AG10803 (cell line): ENCODE measurements around the gene SERPINB5.
A peak's percentile ranks its signal among the peaks of the same experiment; 100 is the strongest.

Experiments
- DNase-seq: peaks from one replicate; pipeline ENCODE4 v3.0.0; 2010; ENCODE audit warnings: low read depth
- H3K4me3 ChIP-seq: 2 replicates; pipeline ENCODE4 v1.5.1; 2011; ENCODE audit warnings: mild to moderate bottlenecking, low read length, control low read depth
- TF ChIP-seq, protein P1 (sequence below): conservative IDR thresholded peaks from 2 replicates; pipeline ENCODE4 v1.5.1; 2011; ENCODE audit warnings: mild to moderate bottlenecking, low read length, control low read depth, inconsistent platforms

The SERPINB5 gene

DNA sequence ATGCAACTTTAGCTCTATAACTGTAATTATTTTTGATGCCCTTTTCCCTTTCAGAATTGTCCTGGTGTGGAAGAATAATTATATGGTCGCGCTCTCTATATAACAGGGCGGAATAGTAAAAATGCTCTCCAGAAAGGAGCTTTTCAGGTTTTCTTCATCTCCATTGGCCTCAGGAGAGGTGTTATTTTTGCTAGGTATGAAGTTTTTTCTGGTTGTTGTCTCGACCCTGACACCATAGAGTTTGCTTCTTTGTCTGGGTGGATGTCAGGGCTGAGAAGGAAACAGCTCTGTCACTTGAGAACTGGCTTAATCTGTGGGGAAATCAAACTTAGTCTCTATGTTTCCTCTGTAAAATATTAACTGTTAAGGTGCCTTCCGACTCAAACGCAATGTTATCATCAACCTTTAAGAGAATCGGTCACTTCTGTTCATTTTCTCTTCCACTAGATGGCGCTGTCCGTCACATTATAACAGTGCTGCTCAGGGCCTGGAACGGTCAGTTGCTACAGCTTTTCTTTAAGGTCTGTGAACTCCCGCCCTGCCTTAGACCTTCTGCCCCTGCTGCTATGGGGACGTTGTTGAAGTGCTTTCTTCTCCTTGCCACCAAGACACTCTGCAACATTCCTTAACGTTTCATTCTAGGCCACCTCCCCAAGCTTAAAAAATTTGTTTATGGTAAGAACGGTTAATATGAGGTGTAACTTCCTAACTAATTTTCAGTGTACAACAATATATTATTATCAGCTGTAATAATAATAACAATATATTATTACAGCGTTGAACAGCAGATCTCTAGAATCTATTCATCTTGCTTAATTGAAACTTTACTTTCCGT lies 41.6 kb downstream of the SERPINB5 start:
- H3K4me3 ChIP-seq: no peak overlapping the region
- TF ChIP-seq, protein P1, sequence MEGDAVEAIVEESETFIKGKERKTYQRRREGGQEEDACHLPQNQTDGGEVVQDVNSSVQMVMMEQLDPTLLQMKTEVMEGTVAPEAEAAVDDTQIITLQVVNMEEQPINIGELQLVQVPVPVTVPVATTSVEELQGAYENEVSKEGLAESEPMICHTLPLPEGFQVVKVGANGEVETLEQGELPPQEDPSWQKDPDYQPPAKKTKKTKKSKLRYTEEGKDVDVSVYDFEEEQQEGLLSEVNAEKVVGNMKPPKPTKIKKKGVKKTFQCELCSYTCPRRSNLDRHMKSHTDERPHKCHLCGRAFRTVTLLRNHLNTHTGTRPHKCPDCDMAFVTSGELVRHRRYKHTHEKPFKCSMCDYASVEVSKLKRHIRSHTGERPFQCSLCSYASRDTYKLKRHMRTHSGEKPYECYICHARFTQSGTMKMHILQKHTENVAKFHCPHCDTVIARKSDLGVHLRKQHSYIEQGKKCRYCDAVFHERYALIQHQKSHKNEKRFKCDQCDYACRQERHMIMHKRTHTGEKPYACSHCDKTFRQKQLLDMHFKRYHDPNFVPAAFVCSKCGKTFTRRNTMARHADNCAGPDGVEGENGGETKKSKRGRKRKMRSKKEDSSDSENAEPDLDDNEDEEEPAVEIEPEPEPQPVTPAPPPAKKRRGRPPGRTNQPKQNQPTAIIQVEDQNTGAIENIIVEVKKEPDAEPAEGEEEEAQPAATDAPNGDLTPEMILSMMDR: peak; percentile 70
- peak; percentile 71 for DNase-seq

DNA sequence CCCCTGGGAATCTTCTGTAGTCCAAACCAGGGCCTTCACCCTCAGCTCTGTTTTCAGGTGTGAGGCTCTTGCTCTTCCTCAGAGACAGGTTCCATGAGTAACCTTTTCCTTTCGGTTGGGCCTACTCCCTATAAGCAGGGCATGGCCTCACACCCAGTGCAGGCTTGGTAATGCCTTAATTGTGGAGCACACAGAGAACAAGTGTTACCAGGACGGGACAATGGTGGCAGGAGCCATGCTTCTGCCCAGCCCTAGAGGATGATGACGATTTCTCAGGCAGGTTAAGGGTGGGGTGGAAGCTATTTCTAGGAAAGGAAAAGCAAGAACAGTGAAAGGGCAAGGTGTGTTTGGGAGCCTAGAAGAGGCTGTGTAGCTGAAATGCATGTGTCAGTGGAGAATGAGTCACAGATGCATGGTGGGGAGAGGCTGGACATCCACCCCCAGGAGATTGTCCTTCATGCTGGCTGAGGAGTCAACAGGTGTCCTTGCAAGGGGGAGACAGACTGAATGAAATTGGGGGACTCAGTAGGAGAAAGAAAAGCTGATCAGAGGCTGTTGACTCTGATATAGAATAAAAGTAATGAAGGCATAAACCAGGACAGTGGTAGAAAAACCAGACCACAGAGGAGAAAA lies 43.4 kb downstream of the SERPINB5 start:
- TF ChIP-seq, protein P1: no peak
- no peak overlapping the region for H3K4me3 ChIP-seq
- no peak for DNase-seq

DNA sequence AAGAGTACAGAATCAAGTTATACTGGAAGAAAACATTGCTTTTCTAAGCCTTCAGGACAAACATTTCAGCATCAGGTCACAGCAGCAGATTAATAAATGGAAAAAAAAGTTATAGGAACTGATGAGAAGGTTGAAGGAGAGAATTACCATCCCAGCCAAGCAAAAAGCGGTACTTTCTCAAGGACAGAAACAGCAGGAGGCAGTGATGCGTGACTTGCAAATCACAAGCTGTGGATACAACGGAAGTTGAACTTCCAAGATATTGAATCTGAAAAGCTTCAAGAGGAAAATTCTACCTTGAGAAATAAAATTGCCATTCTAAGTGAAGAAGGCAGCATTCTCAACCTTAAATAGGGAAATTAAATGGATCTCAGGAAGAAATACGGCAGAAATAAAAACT lies 46.9 kb downstream of the SERPINB5 start:
- DNase-seq: peak; percentile 18
- TF ChIP-seq, protein P1: peak; percentile 22; the same call in 1 of the 2 replicates
- H3K4me3 ChIP-seq: no peak overlapping the region

DNA sequence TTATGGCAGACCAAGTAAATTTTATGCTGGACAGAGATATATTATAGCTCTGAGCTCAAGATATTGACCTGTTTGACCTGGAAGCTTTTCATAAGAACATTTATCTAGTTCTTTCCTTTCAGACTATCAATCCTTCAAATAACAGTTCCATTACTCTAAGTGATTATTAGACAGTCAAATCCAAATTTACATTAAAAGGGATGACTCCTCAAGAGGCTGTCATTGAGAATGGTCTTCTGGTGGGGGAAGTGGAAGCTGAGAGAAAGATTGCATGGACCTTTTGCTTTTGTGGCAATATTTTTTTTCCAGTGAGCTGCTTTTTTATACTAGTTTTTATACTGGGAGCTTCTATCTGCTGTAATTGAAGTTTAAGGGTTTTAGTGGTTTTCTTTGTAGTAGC lies 50.5 kb downstream of the SERPINB5 start:
- DNase-seq: no peak
- TF ChIP-seq, protein P1: no peak
- no peak overlapping the region for H3K4me3 ChIP-seq

DNA sequence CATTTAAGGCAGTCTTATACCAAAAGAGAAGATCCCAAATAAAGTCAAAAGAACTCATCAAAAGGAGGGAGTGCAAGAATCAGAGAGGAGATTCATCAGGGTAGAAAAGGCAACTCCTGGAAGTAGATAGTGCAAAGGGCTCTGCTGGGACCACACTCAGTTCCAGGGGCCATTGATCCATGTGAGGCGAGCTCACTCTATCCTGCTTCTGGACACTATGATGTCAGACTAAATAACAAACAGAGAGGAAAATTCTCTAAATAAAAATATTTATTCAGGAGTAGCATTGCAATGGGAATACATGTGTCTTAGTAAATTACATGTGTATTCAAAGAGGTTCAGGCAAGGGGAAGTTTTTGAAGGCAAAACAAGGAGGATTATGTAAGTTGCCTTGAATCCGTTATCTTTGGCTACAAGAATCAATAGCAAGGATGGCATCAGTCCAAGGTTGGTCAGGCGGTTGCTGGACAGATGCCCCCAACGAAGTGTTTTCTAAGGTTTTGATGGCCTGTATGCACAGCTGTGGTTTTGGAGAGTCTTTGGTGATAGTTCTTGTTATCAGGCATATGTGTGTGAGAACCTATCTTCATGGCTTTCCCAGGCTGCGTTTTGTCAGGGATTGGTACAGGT lies 52.2 kb downstream of the SERPINB5 start:
- TF ChIP-seq, protein P1: no peak
- no peak for DNase-seq

DNA sequence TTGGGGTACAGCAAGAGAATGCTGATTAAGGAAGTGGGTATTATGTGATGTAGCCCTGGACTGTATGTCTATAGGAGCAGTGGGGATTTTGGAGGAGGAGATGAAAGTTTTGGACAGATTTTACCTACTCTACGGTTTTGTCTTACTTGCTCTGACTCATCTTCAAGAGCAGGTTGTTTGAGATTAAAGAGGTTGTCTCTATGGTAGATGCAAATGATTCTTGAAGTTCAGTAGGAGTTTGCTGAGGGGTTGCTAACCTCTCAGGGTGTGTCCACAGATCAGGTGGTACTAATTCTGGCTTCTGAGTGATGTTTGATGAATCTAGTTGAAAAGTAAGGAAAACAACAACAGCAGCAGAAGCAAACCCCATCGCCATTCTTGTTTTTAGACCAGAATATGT lies 55.7 kb downstream of the SERPINB5 start:
- no peak for DNase-seq
- H3K4me3 ChIP-seq: no peak overlapping the region
- TF ChIP-seq, protein P1: no peak

More for the DNA sequence above, 52.2 kb downstream of the SERPINB5 start:
- H3K4me3 ChIP-seq: no peak overlapping the region
